Measurements from ENCODE around the gene CHPT1. TPM values are rescaled to one million over a fixed set of nuclear protein-coding genes. Genes with fewer than 3 reads are reported as not detected.

The CHPT1 gene
- total RNA-seq, result 19.3 and 23.6 TPM in 2 replicates

GRCh38 chr12:101697197-101697929 lies at the start of gene CHPT1:
CHPT1 (plus strand) TSS chr12:101697640; CDS start chr12:101697862, 222 bp downstream.

GRCh38 chr12:101738920-101739665 lies 41.7 kb downstream of the CHPT1 start, which contains the start of gene SYCP3:
SYCP3 (minus strand) TSS chr12:101739462; CDS start chr12:101737935, 1,527 bp downstream.

Other genes with a start within 250 kb of the CHPT1 start
- not detected in 2 replicates for gene SPIC, start 222.3 kb upstream of the CHPT1 start, total RNA-seq
- not detected in 2 replicates for gene MYBPC1, start 102.7 kb upstream of the CHPT1 start, total RNA-seq
- 0.11 and 0.17 TPM in 2 replicates for gene SYCP3, start 41.8 kb downstream of the CHPT1 start, total RNA-seq
- 21.3 and 26.5 TPM in 2 replicates for gene GNPTAB, start 133.3 kb downstream of the CHPT1 start, total RNA-seq
- 25.0 and 41.1 TPM in 2 replicates for gene DRAM1, start 179.9 kb downstream of the CHPT1 start, total RNA-seq

Measured in dermis lymphatic vessel endothelial cell (primary cell).